GM13977 (cell line): ENCODE measurements around the gene FAM83G.

ENCODE experiments used
- DNase-seq: peaks from one replicate; pipeline ENCODE4 v3.0.0; 2012; ENCODE audit warnings: low spot score
- in situ Hi-C: fragments of 300-500 bp; cut with MboI; formaldehyde crosslinking; loops from one replicate; pipeline ENCODE4 v1.12.0; 2022; ENCODE audit warnings: low sequenced_read_pairs, low pct_unique_long_range_greater_than_20kb, mixed read lengths, inconsistent platforms; ENCODE audit not compliant: unreplicated experiment
- TF ChIP-seq, protein P1 (sequence below): IDR thresholded peaks from 2 replicates; pipeline ENCODE4 v1.5.1; 2012; ENCODE audit warnings: mild to moderate bottlenecking, control low read depth; ENCODE audit not compliant: insufficient read depth; ENCODE audit errors: extremely low read depth, missing control alignments

Gene FAM83G

DNA sequence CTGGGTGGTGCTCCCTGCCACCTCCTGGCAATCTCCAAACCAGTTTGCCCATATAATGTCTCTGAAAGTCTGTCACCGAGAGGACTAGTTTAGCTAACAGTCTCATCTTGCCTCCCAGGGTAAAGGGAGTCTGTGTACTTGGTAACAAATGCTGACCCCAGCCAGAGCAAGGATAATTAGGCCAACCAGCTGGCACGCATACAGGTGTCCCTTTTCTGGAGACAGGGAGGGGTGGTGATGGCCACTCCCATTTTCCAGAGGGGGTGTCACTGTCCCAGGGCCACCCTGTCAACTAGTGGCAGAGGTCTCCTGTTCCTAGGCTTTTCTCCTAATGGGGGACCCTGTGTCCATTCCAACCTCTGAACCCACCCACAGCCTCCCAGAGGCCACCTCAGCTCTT lies 8.1 kb downstream of the FAM83G start:
- TF ChIP-seq, protein P1, sequence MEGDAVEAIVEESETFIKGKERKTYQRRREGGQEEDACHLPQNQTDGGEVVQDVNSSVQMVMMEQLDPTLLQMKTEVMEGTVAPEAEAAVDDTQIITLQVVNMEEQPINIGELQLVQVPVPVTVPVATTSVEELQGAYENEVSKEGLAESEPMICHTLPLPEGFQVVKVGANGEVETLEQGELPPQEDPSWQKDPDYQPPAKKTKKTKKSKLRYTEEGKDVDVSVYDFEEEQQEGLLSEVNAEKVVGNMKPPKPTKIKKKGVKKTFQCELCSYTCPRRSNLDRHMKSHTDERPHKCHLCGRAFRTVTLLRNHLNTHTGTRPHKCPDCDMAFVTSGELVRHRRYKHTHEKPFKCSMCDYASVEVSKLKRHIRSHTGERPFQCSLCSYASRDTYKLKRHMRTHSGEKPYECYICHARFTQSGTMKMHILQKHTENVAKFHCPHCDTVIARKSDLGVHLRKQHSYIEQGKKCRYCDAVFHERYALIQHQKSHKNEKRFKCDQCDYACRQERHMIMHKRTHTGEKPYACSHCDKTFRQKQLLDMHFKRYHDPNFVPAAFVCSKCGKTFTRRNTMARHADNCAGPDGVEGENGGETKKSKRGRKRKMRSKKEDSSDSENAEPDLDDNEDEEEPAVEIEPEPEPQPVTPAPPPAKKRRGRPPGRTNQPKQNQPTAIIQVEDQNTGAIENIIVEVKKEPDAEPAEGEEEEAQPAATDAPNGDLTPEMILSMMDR, result no peak
- in situ Hi-C loops, result no loop called here
- DNase-seq, result no peak

DNA sequence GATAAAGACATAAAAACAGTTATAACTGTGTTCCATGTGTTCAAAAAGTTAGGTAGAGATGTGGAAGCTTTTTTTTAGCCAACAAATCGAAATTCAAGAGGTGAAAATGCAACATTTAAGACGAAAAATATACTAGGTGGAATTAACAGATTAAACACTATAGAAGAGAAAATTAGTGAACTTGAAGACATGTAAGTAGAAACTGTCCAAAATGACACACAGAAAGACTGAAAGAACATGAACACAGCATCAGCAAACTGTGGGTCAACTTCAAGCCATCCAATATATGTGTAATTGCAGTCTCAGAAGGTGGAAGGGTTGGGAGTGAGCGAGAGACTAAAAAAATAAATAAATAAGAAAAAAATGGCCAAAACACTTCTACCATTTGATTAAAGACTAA lies 9.3 kb downstream of the FAM83G start:
- no peak for DNase-seq
- TF ChIP-seq, protein P1, result no peak
- in situ Hi-C loops, result no loop called here

DNA sequence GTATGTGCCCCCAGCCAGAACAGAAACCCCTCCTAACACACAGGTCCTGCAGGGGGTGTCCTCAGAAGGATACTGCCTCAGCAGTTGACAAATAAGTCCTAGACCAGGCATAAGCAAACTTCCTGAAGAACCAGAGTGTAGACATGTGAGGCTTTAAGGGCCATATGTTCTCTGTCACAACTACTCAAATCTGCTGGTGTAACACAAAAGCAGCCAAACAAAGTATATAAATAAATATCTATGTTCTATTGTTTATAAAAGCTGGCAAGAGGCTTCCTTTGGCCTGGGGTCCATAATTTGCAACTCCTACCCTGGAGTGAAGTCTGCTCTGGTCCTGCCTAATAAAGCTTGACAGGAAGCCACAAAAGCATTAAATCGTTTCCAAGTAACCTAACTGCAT lies 9.9 kb downstream of the FAM83G start:
- no peak for DNase-seq
- TF ChIP-seq, protein P1, result no peak
- in situ Hi-C loops, result no loop called here

DNA sequence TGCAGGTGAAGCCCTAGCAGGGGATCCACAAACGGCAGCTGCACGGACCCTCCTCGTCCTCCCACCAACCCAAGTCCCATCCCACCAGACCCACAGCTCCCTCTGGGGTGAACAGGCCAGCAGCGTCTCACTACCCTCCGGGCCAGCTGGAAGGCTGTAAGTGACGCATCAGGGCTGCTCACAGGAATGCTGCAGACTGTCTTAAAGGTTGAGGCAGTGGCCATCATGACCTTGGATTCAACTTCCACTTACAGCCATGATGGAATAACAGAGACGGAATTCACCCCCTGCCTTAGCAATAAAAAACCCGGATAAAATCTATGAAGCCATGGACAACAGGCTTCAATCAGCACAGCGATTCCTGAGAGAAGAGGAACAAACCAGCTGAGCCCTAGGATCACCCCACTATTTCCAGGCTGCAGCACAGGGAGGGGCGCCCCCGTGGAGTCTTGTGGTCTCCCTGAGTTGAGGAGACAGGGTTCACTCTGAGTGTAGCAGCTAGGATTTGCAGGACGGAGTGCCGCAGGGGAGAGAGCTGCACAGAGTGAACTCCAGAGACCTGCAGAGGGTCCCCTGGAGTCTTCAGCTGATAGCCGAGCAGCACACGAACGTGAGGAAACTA lies 10.5 kb downstream of the FAM83G start:
- TF ChIP-seq, protein P1, result no peak
- in situ Hi-C loops, result no loop called here

DNA sequence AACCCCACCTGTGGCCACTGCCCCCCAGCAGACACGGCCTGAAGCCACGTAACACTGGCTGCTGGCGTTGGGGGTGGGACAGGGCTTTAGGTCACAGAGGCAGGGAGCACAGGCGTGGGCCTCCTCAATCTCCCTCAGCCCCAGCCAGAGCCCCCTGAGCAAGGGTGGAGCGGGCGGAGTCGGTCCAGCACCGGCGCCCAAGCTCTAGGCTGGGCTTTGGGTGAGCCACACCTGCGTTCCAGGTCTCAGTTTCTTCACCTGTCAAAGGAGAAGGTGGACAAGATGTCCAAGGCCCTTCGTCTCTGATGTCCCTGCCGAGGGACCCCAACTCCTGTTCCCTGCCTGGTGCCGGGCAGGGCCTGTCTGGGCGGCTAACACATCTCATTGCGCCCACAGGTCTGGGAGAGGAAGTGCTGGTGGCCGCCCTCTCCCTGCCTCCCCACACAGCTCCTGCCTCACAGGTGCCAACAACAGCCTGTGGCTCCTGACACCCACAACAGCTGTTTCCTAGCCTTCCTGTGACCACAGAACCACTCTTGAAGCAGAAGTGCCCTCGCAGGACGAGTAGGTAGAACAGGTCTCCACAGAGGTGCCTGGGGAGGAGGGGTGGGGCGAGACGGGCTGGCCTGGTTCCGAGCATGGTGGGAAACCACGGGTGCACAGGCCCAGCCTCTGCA lies 12.0 kb downstream of the FAM83G start:
- in situ Hi-C loops, result no loop called here
- TF ChIP-seq, protein P1, result no peak
- DNase-seq, result no peak

More for the DNA sequence above, 10.5 kb downstream of the FAM83G start:
- DNase-seq, result no peak

DNA sequence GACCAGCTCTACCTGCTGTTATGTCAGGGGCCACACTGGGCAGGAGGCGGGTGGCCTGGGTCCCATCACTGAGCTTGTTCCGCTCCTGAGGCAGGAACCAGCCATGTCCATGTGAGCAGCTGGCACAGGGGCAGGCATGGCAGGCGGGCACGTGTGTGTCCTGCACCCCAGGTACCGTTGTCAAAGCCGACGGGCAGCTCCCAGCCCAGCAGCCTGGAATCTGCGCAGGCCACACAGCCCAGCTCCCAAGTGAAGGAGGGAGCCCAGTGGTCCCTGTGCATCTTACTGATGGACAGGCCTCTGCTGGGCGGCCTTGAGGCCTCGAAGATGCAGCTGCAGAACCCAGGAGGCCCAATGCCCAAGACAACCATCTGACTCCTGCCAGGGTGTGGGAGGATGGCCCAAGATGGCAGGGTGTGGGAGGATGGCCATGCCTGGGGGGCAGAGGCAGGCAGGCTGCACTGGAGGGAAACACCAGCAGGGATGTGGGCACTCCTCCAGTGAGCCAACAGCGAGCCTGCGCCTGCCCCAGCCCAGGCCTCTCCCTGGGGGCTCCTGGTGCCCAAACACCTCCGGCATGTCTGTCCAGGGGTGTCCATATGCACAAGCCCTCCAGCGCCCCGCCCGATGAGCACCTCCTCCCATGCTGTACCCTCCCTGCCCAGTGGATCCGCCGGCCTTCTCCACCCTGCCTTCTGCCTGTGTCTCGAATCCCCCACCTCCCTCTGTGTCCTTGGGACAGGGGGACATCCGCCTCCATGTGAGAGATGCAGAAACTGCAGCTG lies 12.8 kb downstream of the FAM83G start:
- in situ Hi-C loops, result no loop called here
- TF ChIP-seq, protein P1, result no peak
- no peak for DNase-seq
